Measurements from ENCODE around the gene NR4A3. TPM values are rescaled to one million over a fixed set of nuclear protein-coding genes. Genes with fewer than 3 reads are reported as not detected.

Gene NR4A3
- 0.22 and 0.43 TPM in 2 replicates for total RNA-seq

DNA sequence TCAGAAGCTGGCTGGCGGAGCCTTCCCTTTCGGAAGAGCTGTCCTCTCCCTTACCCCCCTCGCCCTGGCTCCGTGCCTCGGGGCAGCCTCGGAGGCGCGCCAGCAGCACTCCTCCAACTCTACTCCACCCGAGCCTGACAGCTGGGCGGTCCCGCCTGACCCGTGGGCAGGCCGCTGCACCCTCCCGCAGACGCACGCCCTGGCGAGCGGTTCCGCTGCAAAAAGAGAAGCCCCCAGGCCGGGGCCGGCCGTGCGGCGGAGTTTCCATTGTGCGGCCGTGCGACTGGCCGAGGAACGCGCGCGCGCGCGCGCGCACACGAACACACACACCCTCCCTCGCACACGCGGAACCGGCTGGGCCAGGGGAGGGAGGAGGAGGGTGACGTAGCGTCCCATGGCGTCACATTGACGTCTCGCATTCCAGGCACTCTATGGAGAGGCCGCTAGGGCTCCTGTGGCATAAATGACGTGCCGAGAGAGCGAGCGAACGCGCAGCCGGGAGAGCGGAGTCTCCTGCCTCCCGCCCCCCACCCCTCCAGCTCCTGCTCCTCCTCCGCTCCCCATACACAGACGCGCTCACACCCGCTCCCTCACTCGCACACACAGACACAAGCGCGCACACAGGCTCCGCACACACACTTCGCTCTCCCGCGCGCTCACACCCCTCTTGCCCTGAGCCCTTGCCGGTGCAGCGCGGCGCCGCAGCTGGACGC lies at the start of gene NR4A3:
Gene NR4A3, plus strand, starts transcription at position 490 of the 713 bp plus-strand sequence. CDS start 6,158 bp downstream, outside the sequence.

DNA sequence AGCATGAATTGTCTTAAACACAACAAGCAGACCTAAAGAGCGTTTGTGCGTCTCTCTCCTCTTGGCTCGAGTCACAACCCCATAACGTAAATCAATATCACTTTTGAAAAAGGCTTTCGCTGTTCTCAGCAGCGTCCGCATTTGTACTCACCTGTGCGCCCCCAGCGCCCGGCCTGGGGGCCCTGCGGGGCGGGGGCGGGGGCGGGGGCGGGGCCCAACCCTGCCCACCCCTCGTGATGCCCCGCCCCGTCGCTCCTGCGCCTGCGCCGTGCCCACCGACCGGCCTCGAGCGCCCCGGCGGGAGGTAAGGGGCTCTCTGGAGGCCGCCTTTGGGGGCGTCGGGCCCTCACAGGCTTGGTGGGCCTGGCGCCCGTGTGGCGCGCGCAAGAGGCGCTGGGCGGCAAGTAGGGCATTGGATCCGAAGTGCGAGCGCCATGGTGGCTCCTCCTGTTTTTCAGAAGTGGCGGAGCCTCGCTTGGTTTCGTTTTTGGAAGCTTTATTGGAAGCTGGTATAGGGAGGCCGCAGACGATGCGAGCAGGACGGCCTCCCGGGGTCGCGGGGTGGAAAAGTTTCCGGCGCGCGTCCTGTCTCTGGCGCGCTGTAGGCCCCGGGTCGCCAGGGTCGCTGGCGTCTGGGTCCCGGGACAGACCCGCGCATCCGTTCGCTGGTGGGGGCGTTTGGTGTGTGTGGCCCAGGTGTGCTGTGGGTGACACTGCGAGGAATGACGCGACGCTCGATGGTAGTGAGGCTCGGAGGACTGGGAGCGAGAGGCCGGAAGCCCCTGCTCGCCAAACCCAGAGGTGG lies 84.9 kb downstream of the NR4A3 start, which contains the start of gene STX17:
Gene STX17, plus strand, starts transcription at position 252 of the 805 bp plus-strand sequence. CDS start 8,586 bp downstream, outside the sequence.

Other genes starting within 250 kb of the NR4A3 start
- gene STX17, start 84.8 kb downstream of the NR4A3 start, total RNA-seq, result 16.6 and 19.9 TPM in 2 replicates

All from placental pericyte (primary cell).